DND-41 (cell line): ENCODE results near the gene IER2.

Experiments
- ATAC-seq: fragments of 200-7000 bp; cut with Tn5 transposase; 3 replicates; pipeline ENCODE4 v1.9.1; 2021; ENCODE audit warnings: low read depth; ENCODE audit not compliant: insufficient read depth
- DNase-seq: peaks from one replicate; pipeline ENCODE4 v3.0.0-alpha.2; 2020
- H2AFZ ChIP-seq: 2 replicates; pipeline ENCODE4 v1.6.0; 2012; ENCODE audit warnings: low read depth, low read length
- H3K27ac ChIP-seq: 2 replicates; pipeline ENCODE4 v1.5.1; 2012; ENCODE audit warnings: low read length, inconsistent platforms
- H3K27me3 ChIP-seq: fragments of 200-600 bp; sonication (generic); 2 replicates; pipeline ENCODE4 v1.6.0; 2012; ENCODE audit warnings: low read length, mild to moderate bottlenecking, inconsistent platforms; ENCODE audit not compliant: insufficient read depth, poor library complexity
- H3K36me3 ChIP-seq: 2 replicates; pipeline ENCODE4 v1.5.1; 2012; ENCODE audit warnings: low read length, inconsistent platforms; ENCODE audit not compliant: insufficient read depth
- H3K4me1 ChIP-seq: 2 replicates; pipeline ENCODE4 v1.5.1; 2012; ENCODE audit warnings: mild to moderate bottlenecking, low read length; ENCODE audit not compliant: insufficient read depth
- H3K4me2 ChIP-seq: 2 replicates; pipeline ENCODE4 v1.6.0; 2012; ENCODE audit warnings: mild to moderate bottlenecking, moderate library complexity, low read length, inconsistent platforms; ENCODE audit not compliant: insufficient read depth
- H3K4me3 ChIP-seq, 2 experiments: fragments of 200-600 bp in 1 of 2; shearing (Covaris generic) in 1 of 2; 2 replicates each; pipeline ENCODE4 v1.5.1; 2012 to 2016; ENCODE audit warnings: inconsistent platforms in 2 of 2, low read length in 2 of 2, mild to moderate bottlenecking in 2 of 2, low read depth in 1 of 2, moderate library complexity in 1 of 2
- H3K79me2 ChIP-seq: 2 replicates; pipeline ENCODE4 v1.6.0; 2012; ENCODE audit warnings: low read length, inconsistent platforms; ENCODE audit not compliant: insufficient read depth
- H3K9ac ChIP-seq: 2 replicates; pipeline ENCODE4 v1.6.0; 2012; ENCODE audit warnings: low read depth, mild to moderate bottlenecking, inconsistent platforms, low read length, moderate library complexity
- H3K9me3 ChIP-seq: 2 replicates; pipeline ENCODE4 v1.5.1; 2012; ENCODE audit warnings: low read length, moderate library complexity, mild to moderate bottlenecking, inconsistent platforms; ENCODE audit not compliant: insufficient read depth, severe bottlenecking
- H4K20me1 ChIP-seq: 2 replicates; pipeline ENCODE4 v1.6.0; 2012; ENCODE audit warnings: low read length; ENCODE audit not compliant: insufficient read depth
- CTCF ChIP-seq: IDR thresholded peaks from 2 replicates; pipeline ENCODE4 v1.5.1; 2012; ENCODE audit warnings: borderline replicate concordance, low read length, moderate library complexity, mild to moderate bottlenecking; ENCODE audit not compliant: poor library complexity, severe bottlenecking; ENCODE audit errors: extremely low read depth
- EZH2 ChIP-seq: IDR thresholded peaks from 3 replicates; pipeline ENCODE4 v1.6.1; 2012; ENCODE audit warnings: borderline replicate concordance, low read depth, mild to moderate bottlenecking, moderate library complexity, low read length, inconsistent platforms; ENCODE audit not compliant: severe bottlenecking

Gene IER2

GRCh38 chr19:13154241-13154778 lies 4.1 kb downstream of the IER2 start:
- peaks cover 16% of the 10 kb centered on the region for H3K27me3 ChIP-seq

GRCh38 chr19:13154911-13155471 lies 4.8 kb downstream of the IER2 start:
- Histone ChIP-seq H3K36me3 (peaks cover 11% of the 10 kb centered on the region; the same call in 1 of the 2 replicates), H3K9ac (peak overlapping the region; percentile 87), H3K9me3 (no peaks in the 10 kb centered on the region), H3K4me3 (peak overlapping the region; percentile 34 to 88; a peak in 3 of 4 replicates), H3K27me3 (peaks cover 16% of the 10 kb centered on the region), H2AFZ (no peak overlapping the region), H3K27ac (peak overlapping the region; percentile 48; the same call in 1 of the 2 replicates), H3K79me2 (peaks cover 25% of the 10 kb centered on the region), H3K4me1 (peaks cover 47% of the 10 kb centered on the region), H3K4me2 (peak overlapping the region; percentile 100), H4K20me1 (peaks cover 27% of the 10 kb centered on the region)
- ATAC-seq (no peak), DNase-seq (peak; percentile 62)
- TF ChIP-seq EZH2 = no peak
- peak; percentile 30 for TF ChIP-seq CTCF

More at GRCh38 chr19:13154241-13154778, 4.1 kb downstream of the IER2 start:
- Histone ChIP-seq H3K4me1 (peaks cover 52% of the 10 kb centered on the region), H2AFZ (no peak overlapping the region), H3K9me3 (no peaks in the 10 kb centered on the region), H3K4me2 (peak overlapping the region; percentile 100), H3K27ac (peak overlapping the region; percentile 80), H3K79me2 (peaks cover 29% of the 10 kb centered on the region), H3K36me3 (peaks cover 11% of the 10 kb centered on the region; the same call in 1 of the 2 replicates), H3K4me3 (peak overlapping the region; percentile 34 to 88), H4K20me1 (peaks cover 27% of the 10 kb centered on the region), H3K9ac (peak overlapping the region; percentile 87)
- no peak for ATAC-seq
- TF ChIP-seq EZH2 (no peak), CTCF (no peak)
- DNase-seq = peak; percentile 38

- Histone ChIP-seq H3K9ac (peak overlapping the region; percentile 87), H3K4me1 (peaks cover 47% of the 10 kb centered on the region), H3K27me3 (peaks cover 16% of the 10 kb centered on the region), H3K36me3 (peaks cover 11% of the 10 kb centered on the region; the same call in 1 of the 2 replicates), H3K79me2 (peaks cover 20% of the 10 kb centered on the region), H3K27ac (peak overlapping the region; percentile 51), H2AFZ (no peak overlapping the region; the same call in 1 of the 2 replicates), H3K9me3 (no peaks in the 10 kb centered on the region), H3K4me2 (peak overlapping the region; percentile 100), H3K4me3 (peak overlapping the region in 1 of 2 experiments; percentile 88; a peak in 3 of 4 replicates), H4K20me1 (peaks cover 27% of the 10 kb centered on the region)
- TF ChIP-seq EZH2 = no peak
- no peak for TF ChIP-seq CTCF
- ATAC-seq = peak; percentile 30
- peak; percentile 89 for DNase-seq
These were observed 5.5 kb downstream of the IER2 start for GRCh38 chr19:13155472-13156359.
